Cerebellar nuclear complex (tissue), 1 donor: ENCODE data around the gene ADCY4.
A peak's percentile ranks its signal among the peaks of the same experiment; 100 is the strongest.

Source experiments
- DNase-seq, 2 experiments: peaks; one replicate each; lab custom pipeline; 2025; lab: John Stamatoyannopoulos, UW

Gene ADCY4

GRCh38 chr14:24274101-24274543 lies 60.7 kb downstream of the ADCY4 start:
- DNase-seq: no peak

- DNase-seq: no peak
Measured at GRCh38 chr14:24273422-24273998, 61.4 kb downstream of the ADCY4 start.

DNA sequence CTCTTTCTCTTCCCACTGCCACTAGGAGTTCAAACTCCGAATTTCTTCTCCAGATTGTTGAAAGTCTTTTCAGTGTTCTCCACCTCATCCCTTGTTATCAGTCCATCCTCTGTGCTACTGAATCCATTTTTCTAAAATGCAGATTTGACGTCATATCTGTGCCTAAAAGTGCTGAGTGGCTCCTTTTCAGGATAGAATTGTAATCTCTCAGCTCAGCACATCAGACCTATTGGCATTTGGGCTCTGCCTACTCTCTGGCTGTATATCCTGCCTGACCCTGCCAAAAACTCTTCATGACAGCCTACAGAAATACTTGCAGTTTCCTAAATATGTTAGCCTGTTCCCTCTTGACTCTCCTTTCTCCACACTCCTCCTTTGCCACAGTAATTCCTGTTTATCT lies 62.4 kb downstream of the ADCY4 start:
- no peak for DNase-seq

GRCh38 chr14:24271834-24272263 lies 63.0 kb downstream of the ADCY4 start:
- no peak for DNase-seq

DNA sequence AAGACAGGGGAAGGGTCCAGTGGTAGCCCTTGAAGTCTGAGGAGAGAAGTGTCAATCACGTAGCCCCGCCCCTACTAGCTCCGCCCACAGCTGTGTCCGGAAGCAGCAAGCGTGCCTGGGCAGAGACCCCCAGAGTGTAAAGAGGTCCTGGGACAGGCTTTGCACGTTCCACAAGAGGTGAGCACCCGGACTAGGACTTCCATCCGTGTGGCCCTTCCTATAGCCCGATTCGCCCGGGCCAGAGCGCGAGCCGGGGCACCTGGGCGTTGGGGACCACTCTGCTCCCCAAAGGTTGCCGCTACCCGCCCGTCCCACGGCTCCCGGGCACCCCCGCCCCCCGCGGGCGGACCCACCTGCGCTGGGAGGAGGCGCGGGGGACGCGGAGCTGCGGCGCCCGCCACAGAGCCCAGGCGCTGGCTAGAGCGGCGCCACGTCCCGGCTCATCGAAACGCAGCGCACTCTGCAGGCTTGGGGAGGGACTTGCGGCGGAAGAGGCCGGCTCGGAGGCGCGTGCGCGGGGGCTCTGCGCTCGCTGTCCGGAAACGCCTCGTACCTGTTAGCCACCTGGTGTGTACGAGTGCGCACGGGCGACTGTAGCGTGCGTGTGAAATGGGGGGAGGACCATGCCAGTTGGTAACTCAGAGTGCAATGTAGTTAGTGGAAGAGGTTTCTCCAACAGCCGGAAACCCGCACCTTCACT lies 63.6 kb downstream of the ADCY4 start, which contains the start of gene RABGGTA:
Gene RABGGTA, minus strand, starts transcription at position 464 of the 700 bp plus-strand sequence. CDS start 482 bp downstream, outside the sequence.
- DNase-seq: peak in 1 of 2 experiments; percentile 53

- no peak for DNase-seq
Measured at GRCh38 chr14:24270537-24271133, 64.2 kb downstream of the ADCY4 start.

GRCh38 chr14:24269910-24270536 lies 64.8 kb downstream of the ADCY4 start:
- no peak for DNase-seq

DNA sequence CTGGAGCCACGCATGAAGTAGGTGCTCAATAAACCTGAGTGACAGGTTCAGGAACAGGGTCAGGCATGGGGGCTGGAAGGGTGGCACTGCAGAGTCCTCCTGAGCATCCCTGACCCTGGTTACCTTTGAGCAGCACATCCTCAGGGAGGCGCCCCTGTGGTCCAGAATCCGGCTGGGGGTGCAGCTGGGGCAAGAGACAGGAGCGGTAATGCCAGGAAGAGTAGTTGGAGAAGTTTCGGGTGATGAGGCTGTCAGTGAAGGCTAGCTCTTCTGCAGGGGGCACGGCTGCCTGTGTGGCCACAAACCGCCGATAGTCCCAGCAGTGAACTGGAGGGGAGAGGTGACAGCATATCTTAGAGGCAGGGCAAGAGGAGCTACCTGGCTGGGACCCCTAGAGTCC lies 65.5 kb downstream of the ADCY4 start:
- no peak for DNase-seq
